IMR-90 (cell line): ENCODE data around the gene BSCL2. TPM values are rescaled to one million over a fixed set of nuclear protein-coding genes. Genes with fewer than 3 reads are reported as not detected.

ENCODE experiments used
- ATAC-seq: fragments of 200-7000 bp; cut with Tn5 transposase; 2 replicates; pipeline ENCODE4 v1.9.1; 2020; ENCODE audit warnings: low read depth, mild to moderate bottlenecking, moderate library complexity
- BruUV-seq: library from RNA; stranded (reverse); fragments of 400-500 nt; replicated peaks from 2 replicates; lab custom pipeline; 2021; lab: Mats Ljungman, UMichigan
- CTCF ChIA-PET: fragments of 300-600 bp; formaldehyde crosslinking; extraction: SDS; loops from one replicate; lab custom pipeline; 2021; ENCODE audit warnings: antibody characterized with exemption; lab: Yijun Ruan, JAX
- POLR2A ChIA-PET: fragments of 300-600 bp; sonication (Branson Sonifier 250); formaldehyde crosslinking; loops from one replicate; lab custom pipeline; 2022; ENCODE audit warnings: antibody characterized with exemption; ENCODE audit not compliant: unreplicated experiment; lab: Charles Lee
- DNase-seq: peaks from one replicate; pipeline ENCODE4 v3.0.0; 2013
- H2AFZ ChIP-seq: replicated peaks from 2 replicates; pipeline ENCODE3; 2013; ENCODE audit warnings: low read length, mild to moderate bottlenecking; ENCODE audit not compliant: poor library complexity
- H2AK5ac ChIP-seq: 2 replicates; pipeline ENCODE4 v1.6.1; 2013; ENCODE audit warnings: low read depth, low read length, inconsistent platforms
- H2AK9ac ChIP-seq: replicated peaks from 2 replicates; pipeline ENCODE3; 2013; ENCODE audit warnings: mild to moderate bottlenecking, low read depth, low read length, moderate library complexity; ENCODE audit not compliant: poor library complexity
- H2BK120ac ChIP-seq: 2 replicates; pipeline ENCODE4 v1.6.1; 2013; ENCODE audit warnings: low read depth, low read length, inconsistent platforms
- H2BK15ac ChIP-seq: 3 replicates; pipeline ENCODE4 v1.6.1; 2013; ENCODE audit warnings: low read depth, low read length, inconsistent platforms
- H2BK20ac ChIP-seq: 2 replicates; pipeline ENCODE4 v1.6.1; 2013; ENCODE audit warnings: low read depth, mild to moderate bottlenecking, inconsistent platforms, low read length, moderate library complexity
- H2BK5ac ChIP-seq: 2 replicates; pipeline ENCODE4 v1.6.1; 2013; ENCODE audit warnings: mild to moderate bottlenecking, low read depth, low read length, inconsistent platforms; ENCODE audit not compliant: poor library complexity, severe bottlenecking
- H3K14ac ChIP-seq: replicated peaks from 2 replicates; pipeline ENCODE4 v1.6.1; 2013; ENCODE audit warnings: low read depth, low read length, inconsistent platforms
- H3K18ac ChIP-seq: 2 replicates; pipeline ENCODE4 v1.6.1; 2013; ENCODE audit warnings: low read depth, low read length, control low read depth
- H3K23ac ChIP-seq: 2 replicates; pipeline ENCODE4 v1.6.1; 2013; ENCODE audit warnings: low read depth, low read length, inconsistent platforms
- H3K27ac ChIP-seq: 2 replicates; pipeline ENCODE4 v1.5.1; 2013; ENCODE audit warnings: mild to moderate bottlenecking, control low read depth, low read length; ENCODE audit not compliant: insufficient read depth
- H3K27me3 ChIP-seq: 2 replicates; pipeline ENCODE4 v1.6.1; 2013; ENCODE audit warnings: low read length; ENCODE audit not compliant: control insufficient read depth, insufficient read depth
- H3K36me3 ChIP-seq: 2 replicates; pipeline ENCODE4 v1.6.1; 2013; ENCODE audit warnings: low read length, mixed read lengths; ENCODE audit not compliant: control insufficient read depth, insufficient read depth
- H3K4ac ChIP-seq: 2 replicates; pipeline ENCODE4 v1.6.1; 2013; ENCODE audit warnings: low read depth, low read length, inconsistent platforms
- H3K4me1 ChIP-seq: 2 replicates; pipeline ENCODE4 v1.6.1; 2013; ENCODE audit warnings: low read length, mixed read lengths; ENCODE audit not compliant: control insufficient read depth, insufficient read depth
- H3K4me2 ChIP-seq: 2 replicates; pipeline ENCODE4 v1.6.1; 2013; ENCODE audit warnings: low read depth, mild to moderate bottlenecking, control low read depth, low read length, moderate library complexity
- H3K4me3 ChIP-seq: 2 replicates; pipeline ENCODE4 v1.5.1; 2013; ENCODE audit warnings: low read depth, mild to moderate bottlenecking, control low read depth, low read length, moderate library complexity; ENCODE audit not compliant: insufficient read depth
- H3K56ac ChIP-seq: 2 replicates; pipeline ENCODE4 v1.6.1; 2013; ENCODE audit warnings: low read length, inconsistent platforms; ENCODE audit not compliant: insufficient read depth; ENCODE audit errors: extremely low read depth
- H3K79me1 ChIP-seq, 2 experiments: 2 replicates each; pipeline ENCODE4 v1.6.1; 2013; ENCODE audit warnings: low read length in 2 of 2, inconsistent platforms in 1 of 2, low read depth in 1 of 2
- H3K9ac ChIP-seq: 2 replicates; pipeline ENCODE4 v1.6.1; 2013; ENCODE audit warnings: low read depth, low read length, control low read depth
- H3K9me1 ChIP-seq: 2 replicates; pipeline ENCODE4 v1.6.1; 2013; ENCODE audit warnings: low read length, inconsistent platforms; ENCODE audit not compliant: insufficient read depth
- H3K9me3 ChIP-seq: 2 replicates; pipeline ENCODE4 v1.6.1; 2013; ENCODE audit warnings: low read length; ENCODE audit not compliant: control insufficient read depth, insufficient read depth
- H4K20me1 ChIP-seq: 2 replicates; pipeline ENCODE4 v1.6.1; 2013; ENCODE audit warnings: low read length, inconsistent platforms; ENCODE audit not compliant: insufficient read depth
- H4K5ac ChIP-seq: 2 replicates; pipeline ENCODE4 v1.6.1; 2013; ENCODE audit warnings: mild to moderate bottlenecking, low read depth, low read length, control low read depth
- H4K8ac ChIP-seq, 2 experiments: 2 replicates each; pipeline ENCODE4 v1.6.1; 2013; ENCODE audit warnings: low read depth in 2 of 2, low read length in 2 of 2, control low read depth in 1 of 2, inconsistent platforms in 1 of 2
- H4K91ac ChIP-seq: 2 replicates; pipeline ENCODE4 v1.6.1; 2013; ENCODE audit warnings: low read depth, low read length, inconsistent platforms; ENCODE audit not compliant: insufficient read depth
- BHLHE40 ChIP-seq: fragments of 150-350 bp; IDR thresholded peaks from 2 replicates; pipeline ENCODE4 v1.6.1; 2016; ENCODE audit warnings: mild to moderate bottlenecking, low read depth, low read length
- CEBPB ChIP-seq: IDR thresholded peaks from 2 replicates; pipeline ENCODE4 v1.6.1; 2012; ENCODE audit warnings: low read depth, low read length, improper control_type of control experiment
- CTCF ChIP-seq: conservative IDR thresholded peaks from 2 replicates; pipeline ENCODE4 v1.5.1; 2012; ENCODE audit warnings: mild to moderate bottlenecking, low read depth, low read length, improper control_type of control experiment
- ELK1 ChIP-seq: fragments of 150-350 bp; IDR thresholded peaks from 2 replicates; pipeline ENCODE4 v1.6.1; 2016; ENCODE audit warnings: low read depth, mild to moderate bottlenecking, low read length, moderate library complexity, borderline replicate concordance
- FOS ChIP-seq: fragments of 150-350 bp; IDR thresholded peaks from 2 replicates; pipeline ENCODE4 v1.6.1; 2016; ENCODE audit warnings: low read depth, low read length
- MAZ ChIP-seq: IDR thresholded peaks from 2 replicates; pipeline ENCODE4 v1.6.1; 2012; ENCODE audit warnings: low read depth, mild to moderate bottlenecking, low read length, improper control_type of control experiment, moderate library complexity, borderline replicate concordance
- MXI1 ChIP-seq: IDR thresholded peaks from 2 replicates; pipeline ENCODE4 v1.6.1; 2012; ENCODE audit warnings: low read depth, mild to moderate bottlenecking, low read length, moderate library complexity, borderline replicate concordance
- POLR2A ChIP-seq: IDR thresholded peaks from 2 replicates; pipeline ENCODE4 v1.6.1; 2012; ENCODE audit warnings: mild to moderate bottlenecking, low read depth, low read length
- RFX5 ChIP-seq: IDR thresholded peaks from 2 replicates; pipeline ENCODE4 v1.8.0; 2012; ENCODE audit warnings: low read depth, mild to moderate bottlenecking, low read length, moderate library complexity
- WGBS, 2 experiments: methylation state at CpG; one replicate each; pipeline versions ENCODE4 v1.1.5 to v1.1.7; 2013; ENCODE audit warnings: missing lambda C conversion rate in 2 of 2; ENCODE audit not compliant: insufficient read length in 1 of 2; ENCODE audit errors: extremely low coverage in 2 of 2; 5-methylcytosine and 5-hydroxymethylcytosine counted together
- dilution Hi-C: fragments of 300-500 bp; cut with HindIII; formaldehyde crosslinking; loops from one replicate; pipeline ENCODE4 v1.14.3; 2018; ENCODE audit warnings: low sequenced_read_pairs; ENCODE audit not compliant: unreplicated experiment
- in situ Hi-C: fragments of 300-500 bp; cut with MboI; formaldehyde crosslinking; loops from 3 replicates; pipeline ENCODE4 v1.14.3; 2019; ENCODE audit warnings: low sequenced_read_pairs, inconsistent platforms, mixed read lengths
- intact Hi-C: fragments of 100-400 bp; cut with micrococcal nuclease; formaldehyde crosslinking; loops from 2 replicates; pipeline ENCODE4 v1.10.0; 2022
- polyA plus RNA-seq, 3 experiments: library from polyadenylated mRNA; depleted of rRNA; stranded (reverse); fragments of >200 nt; gene quantifications; 2 replicates each; pipeline ENCODE4 v1.2.3, GENCODE V29; 2012; ENCODE audit warnings: low replicate concordance in 1 of 3
- total RNA-seq: library from RNA; depleted of rRNA; stranded (reverse); fragments of >200 nt; gene quantifications from 2 replicates; pipeline ENCODE4 v1.2.3, GENCODE V29; 2012

Gene BSCL2
- total and polyA plus RNA-seq, 2 of the 4 experiments (the other 2 are of a cell fraction): 26.2 to 47.1 TPM

GRCh38 chr11:62725646-62726045, 18.4 kb upstream of the BSCL2 start:
- DNase-seq (no peak), ATAC-seq (no peak)
- TF ChIP-seq MXI1: no peak
- TF ChIP-seq BHLHE40: no peak
- no peak for TF ChIP-seq CTCF
- TF ChIP-seq MAZ: no peak
- TF ChIP-seq RFX5: no peak
- TF ChIP-seq ELK1: no peak
- TF ChIP-seq POLR2A: no peak
- no peak for TF ChIP-seq FOS
- no peak for TF ChIP-seq CEBPB
- POLR2A ChIA-PET: interaction anchor here (1.0 kb wide), 1 partner anchor 20 kb away, joined by 11 read pairs; no protein-coding TSS in a partner anchor
- no TSS peak for BruUV-seq
- Histone ChIP-seq H3K56ac (peak overlapping the region; percentile 79), H3K18ac (no peak overlapping the region), H3K4me1 (peaks cover 6% of the 10 kb centered on the region), H3K4me2 (peak overlapping the region; percentile 99), H4K20me1 (peaks cover 48% of the 10 kb centered on the region), H3K27me3 (no peaks in the 10 kb centered on the region), H2AK5ac (peak overlapping the region; percentile 3; the same call in 1 of the 2 replicates), H3K9me1 (peaks cover 4% of the 10 kb centered on the region; the same call in 1 of the 2 replicates), H2AFZ (no peak overlapping the region), H2BK5ac (peak overlapping the region; percentile 97), H4K5ac (no peak overlapping the region), H3K36me3 (peaks cover 28% of the 10 kb centered on the region), H3K23ac (peak overlapping the region; percentile 88), H3K14ac (peak overlapping the region; percentile 82), H3K4me3 (peak overlapping the region; percentile 85), H3K27ac (peak overlapping the region; percentile 96), H4K8ac (no peak overlapping the region), H2BK15ac (no peak overlapping the region), H2BK20ac (no peak overlapping the region), H4K91ac (no peak overlapping the region), H2AK9ac (peak overlapping the region; percentile 78), H3K4ac (peak overlapping the region; percentile 69), H3K9me3 (no peaks in the 10 kb centered on the region), H3K79me1 (peaks cover 27 to 41% of the 10 kb centered on the region in 2 experiments), H3K9ac (peak overlapping the region; percentile 87), H2BK120ac (no peak overlapping the region)
- 0% methylated on average over 2 of the region's 7 CpGs; no CpG with 5 or more reads in 1 of the 2 experiments for WGBS, 2 experiments
- CTCF ChIA-PET: no interaction called here
- in situ Hi-C loops (no loop called here), dilution Hi-C loops (no loop called here), intact Hi-C loops (loop anchor here (5.0 kb wide), 2 partner anchors 37 to 137 kb away; partner anchors contain the start of gene POLR2G)
